Measurements from ENCODE around the gene RABEPK.

GRCh38 chr9:125254231-125254630, 53.9 kb downstream of the RABEPK start:
- TF ChIP-seq ATF3 (IDR thresholded peaks at IDR 0.05) = no peak
- no peak for TF ChIP-seq GABPA (IDR thresholded peaks at IDR 0.05 in 1 of 2, conservative IDR thresholded peaks at IDR 0.05 in 1 of 2)
